GM12878 (cell line): ENCODE data around the gene ADAMTS17. TPM values are rescaled to one million over a fixed set of nuclear protein-coding genes. Genes with fewer than 3 reads are reported as not detected.
A peak's percentile ranks its signal among the peaks of the same experiment; 100 is the strongest.

Source experiments
- ATAC-seq: fragments of 200-7000 bp; cut with Tn5 transposase; 3 replicates; pipeline ENCODE4 v1.9.1; 2020; ENCODE audit warnings: mild to moderate bottlenecking, moderate library complexity
- BruUV-seq: library from RNA; stranded (reverse); fragments of 400-500 nt; replicated peaks from 2 replicates; lab custom pipeline; 2021; lab: Mats Ljungman, UMichigan
- CTCF ChIA-PET: fragments of 300-600 bp; sonication (Branson Sonifier 250); formaldehyde crosslinking; extraction: SDS; loops from one replicate; lab custom pipeline; 2021; ENCODE audit warnings: inconsistent platforms; lab: Yijun Ruan, JAX
- POLR2A ChIA-PET: fragments of 350-600 bp; formaldehyde crosslinking; extraction: SDS; loops from one replicate; lab custom pipeline; 2021; ENCODE audit warnings: inconsistent platforms; lab: Charles Lee
- RAD21 ChIA-PET: fragments of 300-600 bp; sonication (Branson Sonifier 250); formaldehyde crosslinking; loops from one replicate; lab custom pipeline; 2023; ENCODE audit warnings: antibody characterized with exemption; ENCODE audit not compliant: unreplicated experiment; lab: Charles Lee
- SMC1A ChIA-PET: fragments of 300-600 bp; sonication (Branson Sonifier 250); formaldehyde crosslinking; loops from one replicate; lab custom pipeline; 2023; ENCODE audit not compliant: unreplicated experiment, uncharacterized antibody; lab: Charles Lee
- DNase-seq: peaks from one replicate; pipeline ENCODE4 v3.0.0-alpha.2; 2011; ENCODE audit warnings: low read depth, low spot score
- FAIRE-seq: peaks from 3 replicates; lab custom pipeline; 2011; peaks lifted over from hg19 to GRCh38; lab: Jason Lieb, UNC
- H2AFZ ChIP-seq: 2 replicates; pipeline ENCODE4 v1.6.0; 2011; ENCODE audit warnings: low read depth, low read length, control low read depth; ENCODE audit not compliant: control insufficient read depth
- H3K27ac ChIP-seq: 2 replicates; pipeline ENCODE4 v1.5.1; 2011; ENCODE audit warnings: control low read depth; ENCODE audit not compliant: control insufficient read depth, insufficient read depth
- H3K27me3 ChIP-seq, 2 experiments: replicated peaks in 1 of 2; 2 replicates each; pipeline versions ENCODE4 v1.6.0 to v1.6.1; 2011; ENCODE audit warnings: low read length in 1 of 2; ENCODE audit not compliant: control insufficient read depth in 2 of 2, insufficient read depth in 2 of 2
- H3K36me3 ChIP-seq, 2 experiments: 2 replicates each; pipeline ENCODE4 v1.5.1; 2011; ENCODE audit warnings: low read length in 1 of 2; ENCODE audit not compliant: control insufficient read depth in 2 of 2, insufficient read depth in 2 of 2
- H3K4me1 ChIP-seq: 2 replicates; pipeline ENCODE4 v1.6.1; 2011; ENCODE audit warnings: mild to moderate bottlenecking, low read length, moderate library complexity, mixed read lengths; ENCODE audit not compliant: control insufficient read depth, insufficient read depth
- H3K4me2 ChIP-seq: 2 replicates; pipeline ENCODE4 v1.6.0; 2011; ENCODE audit warnings: control low read depth; ENCODE audit not compliant: control insufficient read depth, insufficient read depth
- H3K4me3 ChIP-seq: fragments of 200-600 bp; sonication (generic); 2 replicates; pipeline ENCODE4 v1.5.1; 2016
- H3K79me2 ChIP-seq: 2 replicates; pipeline ENCODE4 v1.6.0; 2011; ENCODE audit warnings: low read length; ENCODE audit not compliant: control insufficient read depth, insufficient read depth
- H3K9ac ChIP-seq: 2 replicates; pipeline ENCODE4 v1.8.0; 2011; ENCODE audit warnings: low read length, control low read depth, mixed read lengths; ENCODE audit not compliant: control insufficient read depth, insufficient read depth
- H3K9me3 ChIP-seq: replicated peaks from 3 replicates; pipeline ENCODE4 v1.5.1; 2011; ENCODE audit warnings: mild to moderate bottlenecking, low read length; ENCODE audit not compliant: control insufficient read depth, insufficient read depth
- H4K20me1 ChIP-seq: 2 replicates; pipeline ENCODE4 v1.6.0; 2011; ENCODE audit not compliant: control insufficient read depth, insufficient read depth
- GATAD2B ChIP-seq: fragments of 450-650 bp; conservative IDR thresholded peaks from 2 replicates; pipeline ENCODE4 v1.6.1; 2017; ENCODE audit warnings: low read depth, mild to moderate bottlenecking, moderate library complexity
- NFYA ChIP-seq: IDR thresholded peaks from 2 replicates; pipeline ENCODE4 v1.6.1; 2011; ENCODE audit warnings: low read depth, mild to moderate bottlenecking, low read length, improper control_type of control experiment, borderline replicate concordance
- RELA ChIP-seq: fragments of 450-650 bp; IDR thresholded peaks from 2 replicates; pipeline ENCODE4 v1.8.0; 2014; ENCODE audit warnings: borderline replicate concordance; ENCODE audit not compliant: partially characterized antibody
- SKIL ChIP-seq: fragments of 450-650 bp; IDR thresholded peaks from 2 replicates; pipeline ENCODE4 v1.6.1; 2017; ENCODE audit warnings: mild to moderate bottlenecking, low read depth, inconsistent platforms; ENCODE audit not compliant: poor library complexity, severe bottlenecking
- USF2 ChIP-seq: IDR thresholded peaks from 2 replicates; pipeline ENCODE4 v1.6.1; 2011; ENCODE audit warnings: low read depth, low read length, improper control_type of control experiment, borderline replicate concordance
- WGBS: methylation state at CpG from one replicate; pipeline ENCODE4 v1.1.6; 2016; ENCODE audit warnings: low lambda C conversion rate; ENCODE audit not compliant: insufficient replicate concordance, insufficient coverage; ENCODE audit errors: missing lambda C conversion rate; 5-methylcytosine and 5-hydroxymethylcytosine counted together
- in situ Hi-C: fragments of 300-500 bp; cut with MboI; formaldehyde crosslinking; loops from 9 replicates; pipeline ENCODE4 v1.14.3; 2018; ENCODE audit warnings: mixed read lengths
- intact Hi-C: fragments of 100-400 bp; cut with micrococcal nuclease; formaldehyde crosslinking; loops from one replicate; pipeline ENCODE4 v1.14.2; 2022; ENCODE audit not compliant: unreplicated experiment
- polyA plus RNA-seq, 11 experiments: library from polyadenylated mRNA; depleted of rRNA in 4 of 11; unstranded in 6 of 11; stranded (reverse) in 5 of 11; fragments of >200 nt; fragmentation: Nextera tagmentation in 4 of 11; fragmentation: Illumina TruSeq in 1 of 11; extraction: Ambion mirVana in 4 of 11; extraction: Trizol in 1 of 11; gene quantifications; 1 replicate in 1 of 11; 2 replicates in 10 of 11; pipeline versions ENCODE4 v1.2.1 to v1.2.3, GENCODE V29; 2011 to 2016; ENCODE audit warnings: inconsistent platforms in 2 of 11, missing spikeins in 2 of 11, low read depth in 1 of 11
- total RNA-seq, 4 experiments: library from RNA; depleted of rRNA in 3 of 4; stranded (reverse); fragments of >200 nt in 3 of 4; fragmentation: Illumina TruSeq in 1 of 4; extraction: Trizol in 1 of 4; gene quantifications; 2 replicates each; pipeline versions ENCODE4 v1.2.1 to v1.2.3, GENCODE V29; 2013 to 2021

The ADAMTS17 gene
- total and polyA plus RNA-seq, 10 of the 15 experiments (the other 5 are each of a cell fraction or from before 2014, with no cell fraction given): 0.04 to 0.50 (median 0.10) TPM; not detected in 4

GRCh38 chr15:99984491-99985243 lies 357.1 kb downstream of the ADAMTS17 start:
- H3K9ac ChIP-seq: no peak overlapping the region
- in situ Hi-C loops: no loop called here
- TF ChIP-seq GATAD2B: no peak
- TF ChIP-seq SKIL: no peak
- TF ChIP-seq USF2: no peak
- no peak for TF ChIP-seq NFYA
- no peak for TF ChIP-seq RELA
- peak; percentile 44 for ATAC-seq
- no peaks in the 10 kb centered on the region for H3K36me3 ChIP-seq
- no peak for DNase-seq
- no TSS peak for BruUV-seq
- H3K4me1 ChIP-seq: no peaks in the 10 kb centered on the region
- ChIA-PET SMC1A (no interaction called here), CTCF (no interaction called here), RAD21 (no interaction called here), POLR2A (no interaction called here)
- H3K79me2 ChIP-seq: no peaks in the 10 kb centered on the region
- no peak overlapping the region for H3K27ac ChIP-seq
- H2AFZ ChIP-seq: no peak overlapping the region
- H3K9me3 ChIP-seq: no peaks in the 10 kb centered on the region; the same call in 2 of the 3 replicates
- no peak for FAIRE-seq
- intact Hi-C loops: no loop called here
- H3K27me3 ChIP-seq: peaks cover 1 to 2% of the 10 kb centered on the region in 2 experiments; a peak in 2 of 4 replicates
- no peak overlapping the region for H3K4me2 ChIP-seq
- no peaks in the 10 kb centered on the region for H4K20me1 ChIP-seq
- 37% methylated on average over 17 of the region's 18 CpGs for WGBS
- no peak overlapping the region for H3K4me3 ChIP-seq
